Spleen (tissue), 11 donors: ENCODE results near the gene PCSK1. TPM values are rescaled to one million over a fixed set of nuclear protein-coding genes. Genes with fewer than 3 reads are reported as not detected.

Experiments used
- DNase-seq: peaks from one replicate; pipeline ENCODE4 v3.0.0-alpha.2; 2020
- H3K27ac ChIP-seq, 8 donors: fragments of 200-600 bp; sonication (generic) in 7 of 8; 1 replicate in 4 of 8; 2 replicates in 4 of 8; pipeline versions ENCODE4 v1.5.0 to v1.8.0; 2016 to 2021; ENCODE audit warnings: inconsistent platforms in 4 of 8, mild to moderate bottlenecking in 4 of 8, moderate library complexity in 1 of 8
- H3K27me3 ChIP-seq, 7 donors: fragments of 200-600 bp; sonication (generic) in 6 of 7; replicated peaks in 1 of 7; 1 replicate in 4 of 7; 2 replicates in 3 of 7; pipeline versions ENCODE4 v1.5.0 to v1.8.0; 2016 to 2021; ENCODE audit warnings: inconsistent platforms in 3 of 7, mild to moderate bottlenecking in 1 of 7
- H3K36me3 ChIP-seq, 6 donors: fragments of 200-600 bp; sonication (generic) in 5 of 6; 1 replicate in 4 of 6; 2 replicates in 2 of 6; pipeline versions ENCODE4 v1.5.0 to v1.8.0; 2016 to 2021; ENCODE audit warnings: inconsistent platforms in 2 of 6
- H3K4me1 ChIP-seq, 6 donors: fragments of 200-600 bp; sonication (generic) in 5 of 6; 1 replicate in 3 of 6; 2 replicates in 3 of 6; pipeline versions ENCODE4 v1.5.0 to v1.8.0; 2016 to 2021; ENCODE audit warnings: inconsistent platforms in 3 of 6
- H3K4me3 ChIP-seq, 8 donors: fragments of 200-600 bp; sonication (generic) in 7 of 8; 1 replicate in 4 of 8; 2 replicates in 4 of 8; pipeline versions ENCODE4 v1.5.0 to v1.8.0; 2016 to 2021; ENCODE audit warnings: inconsistent platforms in 4 of 8, mild to moderate bottlenecking in 4 of 8, moderate library complexity in 2 of 8
- H3K9me3 ChIP-seq, 8 donors: fragments of 200-600 bp; sonication (generic) in 7 of 8; 1 replicate in 4 of 8; 2 replicates in 4 of 8; pipeline versions ENCODE4 v1.5.0 to v1.8.0; 2016 to 2021; ENCODE audit warnings: inconsistent platforms in 4 of 8
- POLR2A ChIP-seq, 3 donors: fragments of 450-650 bp; IDR thresholded peaks; one replicate each; pipeline ENCODE4 v1.5.1; 2017; ENCODE audit warnings: antibody characterized with exemption in 3 of 3, mild to moderate bottlenecking in 1 of 3
- POLR2AphosphoS5 ChIP-seq, 3 donors: sonication (generic); formaldehyde crosslinking; IDR thresholded peaks; one replicate each; pipeline ENCODE4 v1.5.1; 2017; ENCODE audit warnings: antibody characterized with exemption in 3 of 3
- WGBS, 5 donors: extraction: QIAGEN DNeasy Blood & Tissue Kit in 3 of 5; methylation state at CpG; one replicate each; pipeline versions ENCODE4 v1.1.5 to v1.1.7; 2013 to 2018; 5-methylcytosine and 5-hydroxymethylcytosine counted together
- intact Hi-C: fragments of 100-400 bp; cut with DNase I; formaldehyde crosslinking; loops from one replicate; pipeline ENCODE4 v1.15.0; 2023; ENCODE audit warnings: low total_unique reads
- polyA plus RNA-seq, 3 donors: library from polyadenylated mRNA; stranded (reverse); fragments of 200-250 nt; gene quantifications; one replicate each; pipeline ENCODE4 v1.2.1, GENCODE V29; 2013
- total RNA-seq, 7 donors: library from RNA; depleted of rRNA in 3 of 7; stranded (reverse); fragments of >200 nt in 3 of 7; fragmentation: NEBNext Ultra II Directional in 4 of 7; extraction: Animal tissue kit (Norgen Biotek cat#: 25700) in 4 of 7; gene quantifications; one replicate each; pipeline versions ENCODE4 v1.1.0 to v1.2.1, GENCODE V29; 2016 to 2021
- TF ChIP-seq, protein P1 (sequence below), 11 experiments: fragments of 200-600 bp in 7 of 11; fragments of 450-650 bp in 4 of 11; sonication (generic) in 4 of 11; IDR thresholded peaks in 8 of 11; conservative IDR thresholded peaks in 3 of 11; 1 replicate in 7 of 11; 2 replicates in 4 of 11; pipeline versions ENCODE4 v1.4.0 to v1.8.0; 2016 to 2021; ENCODE audit warnings: antibody characterized with exemption in 11 of 11, inconsistent platforms in 4 of 11, mild to moderate bottlenecking in 1 of 11
- donor health status: healthy with polysubstance abuse.
- donor health status: DM: no; HTN: no; CAD: no; lungs with moderate emphysema.
- donor health status: DM: no; HTN: no; CAD: no.
- donor health status: Bipolar disorder and iron deficiency.
- donor health status: healthy.
- donor health status: DM: no; HTN: no; CAD: no.
- donor health status: DM: yes; HTN: yes; CAD: no.

The PCSK1 gene
- total and polyA plus RNA-seq, 10 donors = 0.04 to 0.72 (median 0.23) TPM; not detected in 2

DNA sequence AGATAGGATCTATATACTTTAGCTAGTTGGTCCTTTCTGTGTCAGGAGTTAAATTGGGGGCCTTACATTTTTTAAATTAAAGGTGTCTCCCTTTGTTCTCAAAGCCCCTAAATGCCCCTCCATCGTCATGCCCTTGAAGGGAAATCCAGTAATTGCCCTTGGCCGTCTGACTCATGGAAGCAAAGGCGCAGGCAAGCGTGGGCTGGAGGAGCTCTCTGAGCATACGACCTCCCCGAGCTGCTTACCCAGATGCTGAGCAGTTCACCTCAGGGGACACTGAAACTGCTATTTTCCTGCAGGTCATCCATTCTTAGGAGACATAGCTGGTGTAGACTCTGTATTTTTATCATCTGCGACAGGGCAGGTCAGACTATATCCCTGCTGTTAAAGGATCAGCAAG lies 23.0 kb downstream of the PCSK1 start:
- Histone ChIP-seq H3K27ac (no peak overlapping the region), H3K27me3 (no peaks in the 10 kb centered on the region), H3K9me3 (no peaks in the 10 kb centered on the region), H3K36me3 (no peaks in the 10 kb centered on the region), H3K4me1 (no peaks in the 10 kb centered on the region), H3K4me3 (no peak overlapping the region)
- intact Hi-C loops = no loop called here
- 80 to 90% (median 88%) methylated on average over 7 of the region's 7 CpGs for WGBS, 5 donors
- TF ChIP-seq, protein P1, sequence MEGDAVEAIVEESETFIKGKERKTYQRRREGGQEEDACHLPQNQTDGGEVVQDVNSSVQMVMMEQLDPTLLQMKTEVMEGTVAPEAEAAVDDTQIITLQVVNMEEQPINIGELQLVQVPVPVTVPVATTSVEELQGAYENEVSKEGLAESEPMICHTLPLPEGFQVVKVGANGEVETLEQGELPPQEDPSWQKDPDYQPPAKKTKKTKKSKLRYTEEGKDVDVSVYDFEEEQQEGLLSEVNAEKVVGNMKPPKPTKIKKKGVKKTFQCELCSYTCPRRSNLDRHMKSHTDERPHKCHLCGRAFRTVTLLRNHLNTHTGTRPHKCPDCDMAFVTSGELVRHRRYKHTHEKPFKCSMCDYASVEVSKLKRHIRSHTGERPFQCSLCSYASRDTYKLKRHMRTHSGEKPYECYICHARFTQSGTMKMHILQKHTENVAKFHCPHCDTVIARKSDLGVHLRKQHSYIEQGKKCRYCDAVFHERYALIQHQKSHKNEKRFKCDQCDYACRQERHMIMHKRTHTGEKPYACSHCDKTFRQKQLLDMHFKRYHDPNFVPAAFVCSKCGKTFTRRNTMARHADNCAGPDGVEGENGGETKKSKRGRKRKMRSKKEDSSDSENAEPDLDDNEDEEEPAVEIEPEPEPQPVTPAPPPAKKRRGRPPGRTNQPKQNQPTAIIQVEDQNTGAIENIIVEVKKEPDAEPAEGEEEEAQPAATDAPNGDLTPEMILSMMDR (IDR thresholded peaks at IDR 0.05 in 8 of 11, conservative IDR thresholded peaks at IDR 0.05 in 3 of 11) = no peak
- TF ChIP-seq POLR2AphosphoS5 (IDR thresholded peaks at IDR 0.05) = no peak
- TF ChIP-seq POLR2A (IDR thresholded peaks at IDR 0.05) = no peak
- no peak for DNase-seq

GRCh38 chr5:96408841-96409538 lies 24.1 kb downstream of the PCSK1 start:
- Histone ChIP-seq H3K4me3 (no peak overlapping the region), H3K9me3 (no peaks in the 10 kb centered on the region), H3K27me3 (no peaks in the 10 kb centered on the region), H3K36me3 (no peaks in the 10 kb centered on the region), H3K27ac (no peak overlapping the region), H3K4me1 (no peaks in the 10 kb centered on the region)
- DNase-seq = no peak
- intact Hi-C loops = no loop called here
- 86 to 94% (median 90%) methylated on average over 13 of the region's 13 CpGs for WGBS, 5 donors
- TF ChIP-seq POLR2AphosphoS5 (IDR thresholded peaks at IDR 0.05) = no peak
- TF ChIP-seq, protein P1 (IDR thresholded peaks at IDR 0.05 in 8 of 11, conservative IDR thresholded peaks at IDR 0.05 in 3 of 11) = no peak

- no peaks in the 10 kb centered on the region for H3K36me3 ChIP-seq
- WGBS, 5 donors = 64 to 78% (median 71%) methylated on average over 13 of the region's 13 CpGs
- TF ChIP-seq POLR2AphosphoS5 (IDR thresholded peaks at IDR 0.05) (no peak), POLR2A (IDR thresholded peaks at IDR 0.05) (no peak)
- TF ChIP-seq, protein P1 (IDR thresholded peaks at IDR 0.05 in 8 of 11, conservative IDR thresholded peaks at IDR 0.05 in 3 of 11) = no peak
- DNase-seq = no peak
- H3K27me3 ChIP-seq = no peaks in the 10 kb centered on the region
- no peak overlapping the region for H3K4me3 ChIP-seq
- intact Hi-C loops = no loop called here
- H3K9me3 ChIP-seq = no peaks in the 10 kb centered on the region
- no peak overlapping the region for H3K27ac ChIP-seq
- no peaks in the 10 kb centered on the region for H3K4me1 ChIP-seq
Measured at GRCh38 chr5:96408210-96408777, 24.8 kb downstream of the PCSK1 start.

GRCh38 chr5:96407436-96407835 lies 25.6 kb downstream of the PCSK1 start:
- Histone ChIP-seq H3K4me3 (no peak overlapping the region), H3K4me1 (no peaks in the 10 kb centered on the region), H3K9me3 (no peaks in the 10 kb centered on the region), H3K27ac (no peak overlapping the region), H3K36me3 (no peaks in the 10 kb centered on the region), H3K27me3 (no peaks in the 10 kb centered on the region)
- DNase-seq = no peak
- intact Hi-C loops = no loop called here
- no peak for TF ChIP-seq POLR2AphosphoS5 (IDR thresholded peaks at IDR 0.05)
- TF ChIP-seq POLR2A (IDR thresholded peaks at IDR 0.05) = no peak
- TF ChIP-seq, protein P1 (IDR thresholded peaks at IDR 0.05 in 8 of 11, conservative IDR thresholded peaks at IDR 0.05 in 3 of 11) = no peak
